Measurements from ENCODE around the gene STK32B. TPM values are rescaled to one million over a fixed set of nuclear protein-coding genes. Genes with fewer than 3 reads are reported as not detected.

The STK32B gene
- total RNA-seq, 2 donors from 2014 or later, result not detected

DNA sequence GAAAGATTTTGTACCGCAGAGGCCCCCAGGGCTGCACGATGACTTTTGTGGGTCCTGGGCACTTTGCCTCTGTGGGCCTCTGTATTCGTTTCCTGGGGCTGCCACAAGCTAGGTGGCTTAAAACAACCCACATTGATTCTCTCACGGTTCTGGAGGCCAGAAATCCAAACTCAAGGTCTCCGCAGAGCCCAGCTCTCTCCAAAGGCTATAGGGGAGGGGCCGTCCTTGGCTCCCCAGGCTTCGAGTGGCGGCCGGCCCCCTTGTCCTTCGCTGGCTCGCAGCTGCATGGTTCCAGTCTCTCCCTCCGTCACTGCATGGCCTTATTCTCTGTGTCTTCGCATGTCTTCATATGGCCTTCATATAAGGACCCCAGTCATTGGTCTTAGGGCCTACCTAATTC lies 415.8 kb downstream of the STK32B start:
- H3K27me3 Mint-ChIP-seq, result peaks cover 8% of the 10 kb centered on the region
- no peaks in the 10 kb centered on the region for H3K9me3 Mint-ChIP-seq
- no peaks in the 10 kb centered on the region for H3K36me3 Mint-ChIP-seq (ENCODE audit: low read depth)
- ATAC-seq (replicated peaks), result no peak
- H3K27ac Mint-ChIP-seq, result no peak overlapping the region
- no peak overlapping the region for H3K4me3 Mint-ChIP-seq
- no peaks in the 10 kb centered on the region for H3K4me1 Mint-ChIP-seq

DNA sequence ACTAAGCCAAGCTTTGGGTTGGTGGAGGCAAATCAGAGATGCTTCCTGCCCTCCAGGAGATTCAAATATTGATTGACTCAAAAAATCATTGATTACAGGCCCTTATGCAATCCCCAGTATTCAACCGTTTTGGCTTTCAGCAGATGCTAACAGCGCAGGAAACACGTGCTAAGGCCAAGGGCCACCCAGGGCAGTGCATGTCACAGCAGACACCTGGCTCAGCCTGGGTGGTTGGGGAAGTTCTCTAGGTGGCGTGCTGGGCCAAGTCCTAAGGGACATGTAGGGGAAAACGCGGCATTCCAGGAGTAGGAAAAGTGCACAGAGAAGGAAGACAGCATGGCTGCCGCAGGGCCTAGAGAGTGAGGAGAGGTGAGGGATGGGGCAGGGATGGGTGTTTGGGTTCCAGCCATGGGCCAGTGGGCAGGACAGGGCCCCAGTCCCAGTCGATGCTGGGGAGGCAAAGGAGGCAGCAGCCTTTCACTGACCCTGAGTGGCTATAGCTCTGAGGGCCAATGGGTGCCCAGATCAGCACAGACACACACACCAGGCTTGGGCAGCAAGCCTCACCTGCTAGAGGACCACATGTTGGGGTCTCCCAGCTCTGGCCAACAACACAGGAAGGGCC lies 418.0 kb downstream of the STK32B start:
- no peaks in the 10 kb centered on the region for H3K36me3 Mint-ChIP-seq (ENCODE audit: low read depth)
- no peak overlapping the region for H3K4me3 Mint-ChIP-seq
- H3K27me3 Mint-ChIP-seq, result peaks cover 3% of the 10 kb centered on the region
- no peak overlapping the region for H3K27ac Mint-ChIP-seq
- no peak for ATAC-seq (replicated peaks)
- no peaks in the 10 kb centered on the region for H3K4me1 Mint-ChIP-seq
- no peaks in the 10 kb centered on the region for H3K9me3 Mint-ChIP-seq

DNA sequence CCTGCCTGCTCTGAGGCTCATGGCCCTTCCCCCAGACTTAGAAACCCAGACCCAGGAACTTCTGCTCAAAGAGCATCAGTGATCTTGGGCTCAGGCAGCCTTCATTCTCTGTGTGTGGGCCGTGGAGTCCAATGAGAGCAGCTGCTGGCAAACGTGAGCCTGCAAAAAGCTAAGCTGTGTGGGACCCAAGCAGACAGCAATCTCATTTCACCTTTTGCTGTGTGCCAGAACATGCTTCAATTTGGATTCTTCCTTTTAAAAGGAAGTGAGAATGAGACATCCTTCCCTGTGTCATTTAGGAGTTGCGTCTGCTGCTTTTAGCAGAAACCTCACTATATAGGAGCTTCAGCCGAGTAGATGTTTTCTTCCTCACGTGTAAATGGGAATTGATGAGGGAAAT lies 418.6 kb downstream of the STK32B start:
- no peak for ATAC-seq (replicated peaks)
- Mint-ChIP-seq H3K4me1 (no peaks in the 10 kb centered on the region), H3K27ac (no peak overlapping the region), H3K9me3 (no peaks in the 10 kb centered on the region), H3K27me3 (peaks cover 3% of the 10 kb centered on the region), H3K36me3 (ENCODE audit: low read depth) (no peaks in the 10 kb centered on the region), H3K4me3 (no peak overlapping the region)

DNA sequence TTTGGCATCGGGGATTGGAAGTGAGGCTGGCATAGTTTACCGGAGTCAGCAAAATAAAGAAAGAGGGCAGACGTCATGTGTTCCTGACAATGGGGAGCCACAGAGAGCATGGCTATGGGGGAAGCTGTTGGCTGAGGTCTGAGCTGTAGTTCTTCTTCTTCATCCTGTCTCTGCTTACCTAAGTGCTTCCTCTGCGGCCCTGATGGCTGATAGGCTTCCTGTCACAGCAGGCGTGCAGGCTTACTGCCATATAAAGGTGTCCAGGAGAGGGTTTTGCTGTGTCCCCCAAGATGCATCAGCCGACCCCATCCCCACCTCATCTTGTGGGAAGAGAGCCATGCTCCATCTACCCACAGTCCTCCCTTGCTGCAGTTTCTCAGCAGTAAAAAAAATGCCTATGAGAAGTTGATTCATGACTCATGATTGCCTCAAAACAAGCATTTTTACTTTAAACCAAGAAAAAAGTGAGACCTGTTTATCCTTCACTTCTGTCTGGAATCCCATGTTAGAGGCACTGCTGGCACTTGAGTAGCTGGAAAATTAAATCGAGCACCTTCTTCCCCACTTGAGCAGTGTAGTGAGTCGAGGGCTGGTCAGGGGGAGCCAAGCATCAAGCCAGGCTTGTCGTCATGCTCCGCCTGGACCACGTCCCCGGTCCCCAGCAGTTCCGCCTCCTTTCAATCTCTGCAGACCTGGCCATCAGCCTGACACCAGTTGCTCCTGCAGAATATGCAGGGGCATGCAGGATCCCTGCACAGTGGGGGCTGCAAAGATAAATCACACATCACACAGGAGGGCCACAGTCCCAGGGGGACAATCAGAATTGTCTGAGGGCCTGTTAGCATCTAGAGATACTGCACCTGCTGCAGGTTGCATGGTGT lies 419.3 kb downstream of the STK32B start:
- no peak for ATAC-seq (replicated peaks)
- no peaks in the 10 kb centered on the region for H3K4me1 Mint-ChIP-seq
- no peak overlapping the region for H3K4me3 Mint-ChIP-seq
- no peak overlapping the region for H3K27ac Mint-ChIP-seq
- no peaks in the 10 kb centered on the region for H3K36me3 Mint-ChIP-seq (ENCODE audit: low read depth)
- peaks cover 3% of the 10 kb centered on the region for H3K27me3 Mint-ChIP-seq
- H3K9me3 Mint-ChIP-seq, result no peaks in the 10 kb centered on the region

DNA sequence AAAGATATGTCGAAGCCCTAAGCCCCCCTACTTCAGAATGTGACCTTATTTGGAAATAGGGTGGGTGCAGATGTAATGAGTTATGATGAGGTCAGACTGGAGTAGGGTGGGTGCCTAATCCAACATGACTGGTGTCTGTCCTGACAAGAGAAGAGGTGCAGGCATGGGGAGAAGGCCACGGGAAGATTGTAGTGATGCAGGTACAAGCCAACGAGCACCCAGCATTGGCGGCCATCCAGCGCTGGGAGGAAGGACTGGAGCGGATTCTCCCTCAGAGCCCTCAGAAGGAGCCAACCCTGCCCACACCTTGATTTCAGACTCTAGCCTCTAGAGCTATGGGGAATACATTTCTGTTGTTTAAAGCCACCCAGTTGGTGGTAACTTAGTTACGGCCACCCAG lies 419.9 kb downstream of the STK32B start:
- Mint-ChIP-seq H3K36me3 (ENCODE audit: low read depth) (no peaks in the 10 kb centered on the region), H3K4me1 (no peaks in the 10 kb centered on the region), H3K9me3 (no peaks in the 10 kb centered on the region), H3K27me3 (peaks cover 3% of the 10 kb centered on the region), H3K4me3 (no peak overlapping the region), H3K27ac (no peak overlapping the region)
- no peak for ATAC-seq (replicated peaks)

DNA sequence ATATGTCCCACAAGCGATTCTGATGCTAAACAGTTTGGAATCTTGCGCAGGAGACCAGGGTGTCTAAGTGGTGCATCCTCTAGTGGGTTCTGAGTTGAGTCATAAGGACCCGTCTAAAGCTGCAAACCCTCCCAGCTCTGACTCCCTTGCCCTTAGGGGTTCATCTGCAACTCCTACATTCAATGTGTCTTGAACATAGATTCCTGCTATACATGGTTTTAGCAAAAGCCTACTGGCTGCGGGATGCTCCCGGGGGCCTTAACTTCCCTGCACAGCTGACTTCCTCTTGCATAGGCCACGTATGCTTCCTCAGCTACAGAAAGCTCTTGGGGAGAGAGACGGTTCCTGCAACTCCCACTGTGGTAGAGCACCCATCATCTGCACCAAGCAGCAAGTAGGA lies 420.4 kb downstream of the STK32B start:
- no peaks in the 10 kb centered on the region for H3K9me3 Mint-ChIP-seq
- no peak overlapping the region for H3K4me3 Mint-ChIP-seq
- no peaks in the 10 kb centered on the region for H3K36me3 Mint-ChIP-seq (ENCODE audit: low read depth)
- H3K4me1 Mint-ChIP-seq, result no peaks in the 10 kb centered on the region
- ATAC-seq (replicated peaks), result no peak
- no peak overlapping the region for H3K27ac Mint-ChIP-seq
- peaks cover 3% of the 10 kb centered on the region for H3K27me3 Mint-ChIP-seq

DNA sequence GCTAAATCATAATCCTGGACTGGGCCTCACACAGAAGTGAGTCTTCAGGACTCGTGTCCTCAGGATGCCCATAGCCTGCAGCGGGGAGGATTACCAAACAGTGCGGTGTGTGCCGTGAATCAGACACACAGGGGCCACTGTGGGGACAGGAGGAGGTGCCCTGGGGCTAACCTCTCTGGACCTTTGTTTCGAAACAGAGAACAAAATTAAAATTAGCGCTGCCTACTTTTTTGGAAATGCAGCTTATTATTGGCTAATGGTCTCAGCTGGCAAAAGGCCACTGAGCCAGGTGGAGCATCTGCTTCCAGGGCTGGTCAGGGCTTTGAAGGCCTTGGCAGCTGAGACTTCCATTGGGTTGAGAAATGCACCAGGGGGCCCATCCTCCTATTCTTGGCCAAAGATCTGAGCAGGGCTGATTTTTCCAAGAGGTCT lies 420.9 kb downstream of the STK32B start:
- Mint-ChIP-seq H3K27me3 (peaks cover 3% of the 10 kb centered on the region), H3K4me3 (no peak overlapping the region), H3K36me3 (ENCODE audit: low read depth) (no peaks in the 10 kb centered on the region), H3K27ac (no peak overlapping the region), H3K9me3 (no peaks in the 10 kb centered on the region), H3K4me1 (no peaks in the 10 kb centered on the region)
- no peak for ATAC-seq (replicated peaks)

DNA sequence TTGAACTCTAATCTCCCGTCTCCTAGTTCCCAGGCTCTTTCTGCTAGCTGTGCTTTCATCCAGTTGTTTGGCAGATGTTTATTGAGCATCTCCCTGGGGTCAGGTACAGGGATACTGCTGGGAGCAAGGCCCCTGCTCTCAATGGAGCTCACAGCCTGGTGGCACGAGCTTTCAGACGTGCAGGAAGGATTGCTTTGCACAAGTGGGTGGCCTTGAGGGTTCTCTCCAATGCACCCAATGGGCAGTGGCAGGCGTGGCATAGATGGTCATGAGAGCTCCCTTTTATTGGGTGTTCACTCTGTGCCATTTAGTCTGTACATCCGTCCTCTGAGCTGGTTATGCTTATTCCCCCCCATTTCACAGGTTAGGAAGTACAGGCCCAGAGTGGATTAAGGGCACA lies 421.8 kb downstream of the STK32B start:
- Mint-ChIP-seq H3K4me1 (no peaks in the 10 kb centered on the region), H3K9me3 (no peaks in the 10 kb centered on the region), H3K27me3 (peaks cover 3% of the 10 kb centered on the region), H3K36me3 (ENCODE audit: low read depth) (no peaks in the 10 kb centered on the region), H3K4me3 (no peak overlapping the region), H3K27ac (no peak overlapping the region)
- no peak for ATAC-seq (replicated peaks)

DNA sequence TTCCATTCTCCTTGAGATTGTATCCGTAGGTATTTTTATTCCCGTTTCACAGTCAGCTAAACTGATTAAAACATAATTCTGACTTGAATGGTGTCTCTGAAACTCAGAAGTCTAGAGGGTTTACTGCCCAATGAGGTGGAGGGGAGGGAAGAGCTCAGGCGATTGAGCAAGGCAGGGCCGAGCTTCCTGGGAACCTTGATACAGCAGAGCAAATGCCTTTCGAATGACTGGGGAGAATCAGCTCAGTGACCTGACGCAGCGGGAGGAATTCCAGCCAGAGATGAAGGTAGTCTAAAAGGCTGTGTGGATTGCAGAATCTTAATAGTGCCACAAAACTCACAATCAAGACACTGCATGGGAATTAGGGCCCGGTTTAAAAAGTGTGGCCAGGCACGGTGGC lies 423.5 kb downstream of the STK32B start:
- Mint-ChIP-seq H3K27ac (no peak overlapping the region), H3K4me3 (no peak overlapping the region), H3K9me3 (no peaks in the 10 kb centered on the region), H3K4me1 (no peaks in the 10 kb centered on the region), H3K27me3 (peaks cover 3% of the 10 kb centered on the region), H3K36me3 (ENCODE audit: low read depth) (no peaks in the 10 kb centered on the region)
- ATAC-seq (replicated peaks), result no peak

DNA sequence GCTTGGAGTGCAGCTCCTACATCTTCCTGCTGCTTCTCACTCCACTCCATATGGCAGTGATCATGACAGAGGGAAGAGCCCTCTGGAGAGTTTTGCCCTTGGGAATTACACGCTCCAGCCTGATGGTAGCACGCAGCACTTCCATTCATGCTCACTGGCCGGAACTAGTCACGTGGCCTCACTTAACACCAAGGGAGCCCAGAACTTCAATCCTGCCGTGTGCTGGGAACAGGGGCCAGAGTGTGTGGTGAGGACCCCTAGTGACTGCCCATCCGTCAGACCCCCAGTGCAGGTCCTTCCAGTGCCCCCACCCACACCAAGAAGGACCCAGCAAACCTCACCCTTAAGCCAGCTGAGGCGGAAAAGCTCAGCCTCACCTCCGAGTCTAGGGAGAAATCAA lies 426.3 kb downstream of the STK32B start:
- no peaks in the 10 kb centered on the region for H3K36me3 Mint-ChIP-seq (ENCODE audit: low read depth)
- ATAC-seq (replicated peaks), result no peak
- no peaks in the 10 kb centered on the region for H3K9me3 Mint-ChIP-seq
- H3K27ac Mint-ChIP-seq, result no peak overlapping the region
- no peaks in the 10 kb centered on the region for H3K4me1 Mint-ChIP-seq
- H3K4me3 Mint-ChIP-seq, result no peak overlapping the region
- no peaks in the 10 kb centered on the region for H3K27me3 Mint-ChIP-seq

DNA sequence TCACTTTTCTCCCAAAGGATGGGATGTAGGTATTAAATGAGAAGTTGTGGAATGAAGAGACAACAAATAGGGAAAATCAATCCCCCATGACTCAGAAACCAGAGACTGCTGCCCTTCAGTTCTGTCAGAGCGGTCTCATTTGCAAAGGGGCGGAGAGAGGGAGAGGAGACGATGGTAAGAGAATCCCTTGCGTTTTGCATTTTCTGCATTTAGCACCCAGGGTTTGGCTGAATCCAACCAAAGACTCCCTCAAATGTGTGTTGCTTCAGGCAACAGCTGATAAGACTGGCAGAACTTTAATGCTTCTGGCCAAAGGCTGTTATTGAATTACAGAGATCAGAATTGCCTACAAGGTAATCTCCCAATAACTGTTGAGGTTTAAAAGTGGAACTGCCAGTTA lies 426.9 kb downstream of the STK32B start:
- Mint-ChIP-seq H3K36me3 (ENCODE audit: low read depth) (no peaks in the 10 kb centered on the region), H3K4me1 (no peaks in the 10 kb centered on the region), H3K27ac (no peak overlapping the region), H3K27me3 (no peaks in the 10 kb centered on the region), H3K9me3 (no peaks in the 10 kb centered on the region), H3K4me3 (no peak overlapping the region)
- ATAC-seq (replicated peaks), result no peak

DNA sequence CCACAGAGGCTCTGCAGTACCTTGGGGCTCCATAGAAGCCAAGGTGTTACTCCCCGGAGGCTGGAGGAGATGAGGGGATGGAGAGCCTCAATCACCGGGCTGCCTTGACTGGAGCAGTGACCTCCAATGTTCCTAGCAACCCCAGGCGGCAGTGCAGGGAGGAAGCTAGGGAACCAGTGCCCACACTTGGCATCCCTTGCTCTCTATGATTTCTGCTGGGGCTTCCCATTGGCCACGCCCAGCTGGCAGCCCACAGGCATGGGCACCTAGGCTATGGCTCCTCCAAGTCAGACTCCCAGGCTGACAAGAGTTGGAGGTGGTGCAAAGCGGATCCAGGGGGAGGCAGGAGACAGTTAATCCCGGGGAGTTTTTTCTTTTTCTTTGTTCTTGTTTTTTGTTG lies 427.4 kb downstream of the STK32B start:
- no peak for ATAC-seq (replicated peaks)
- H3K27me3 Mint-ChIP-seq, result no peaks in the 10 kb centered on the region
- no peaks in the 10 kb centered on the region for H3K36me3 Mint-ChIP-seq (ENCODE audit: low read depth)
- H3K27ac Mint-ChIP-seq, result no peak overlapping the region
- H3K9me3 Mint-ChIP-seq, result peaks cover 4% of the 10 kb centered on the region
- no peak overlapping the region for H3K4me3 Mint-ChIP-seq
- H3K4me1 Mint-ChIP-seq, result no peaks in the 10 kb centered on the region

DNA sequence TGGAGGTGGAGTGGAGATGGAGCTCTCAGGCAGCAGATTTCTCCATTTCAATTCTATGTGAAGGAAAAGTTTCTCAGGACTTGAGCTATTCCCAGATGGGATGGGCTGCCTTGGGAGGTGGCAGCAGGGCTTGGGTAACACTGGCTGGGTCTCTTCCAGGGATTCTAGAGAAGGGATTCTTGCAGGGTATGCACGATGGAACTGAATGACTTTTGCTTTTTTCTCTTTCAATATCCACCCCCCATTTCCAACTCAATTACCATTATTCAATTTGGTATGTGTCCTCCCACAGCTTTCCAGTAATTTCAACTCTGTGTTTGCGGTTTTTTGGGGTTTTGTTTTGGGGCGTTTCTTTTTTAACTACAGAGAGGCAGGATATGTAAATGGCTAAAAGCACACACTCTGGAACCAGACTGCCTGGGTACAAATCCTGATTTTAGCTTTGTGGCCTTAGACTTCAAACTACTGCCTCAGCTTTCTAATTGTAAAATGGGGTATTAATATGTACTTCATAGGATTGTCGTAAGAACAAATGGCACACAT lies 428.3 kb downstream of the STK32B start:
- Mint-ChIP-seq H3K36me3 (ENCODE audit: low read depth) (no peaks in the 10 kb centered on the region), H3K4me1 (no peaks in the 10 kb centered on the region), H3K27me3 (no peaks in the 10 kb centered on the region), H3K4me3 (no peak overlapping the region), H3K9me3 (peaks cover 6% of the 10 kb centered on the region), H3K27ac (no peak overlapping the region)
- ATAC-seq (replicated peaks), result no peak

DNA sequence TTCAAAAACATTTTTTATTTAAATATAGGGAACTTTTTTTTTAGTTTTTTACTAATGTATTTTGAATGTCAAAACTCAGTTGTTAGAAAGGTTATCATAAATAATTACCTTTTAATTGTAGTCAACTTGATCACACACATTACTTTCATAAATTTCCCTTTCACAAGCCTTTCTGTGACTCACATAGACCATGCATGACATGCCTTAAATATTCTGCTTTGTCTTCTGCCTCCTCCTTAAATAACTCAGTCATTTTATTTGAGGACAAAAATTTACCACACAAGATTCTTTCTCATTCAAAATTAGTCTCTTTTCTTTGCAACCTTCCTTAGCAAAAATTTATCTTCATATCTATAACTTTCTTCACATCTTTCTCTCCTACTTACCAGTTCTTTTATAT lies 437.1 kb downstream of the STK32B start:
- no peaks in the 10 kb centered on the region for H3K4me1 Mint-ChIP-seq
- H3K27ac Mint-ChIP-seq, result no peak overlapping the region
- no peak for ATAC-seq (replicated peaks)

DNA sequence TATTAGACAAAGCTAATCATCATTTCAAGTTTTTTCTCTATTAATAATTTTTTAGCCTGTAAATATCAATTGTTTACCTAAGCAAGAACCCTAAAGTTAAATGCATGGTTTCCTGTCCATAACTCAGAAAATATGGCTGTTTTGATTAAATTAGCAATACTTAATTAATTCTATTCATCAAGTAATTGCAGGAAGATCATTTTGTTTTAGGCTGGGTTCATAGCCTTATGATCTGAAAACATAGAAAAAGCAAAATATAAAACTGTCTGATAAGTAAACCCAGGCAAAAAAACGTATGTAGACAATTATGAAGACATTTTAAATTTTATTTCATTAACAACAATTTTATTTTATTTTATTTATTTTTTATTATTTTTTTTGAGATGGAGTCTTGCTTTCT lies 438.0 kb downstream of the STK32B start:
- Mint-ChIP-seq H3K4me1 (no peaks in the 10 kb centered on the region), H3K27ac (no peak overlapping the region), H3K9me3 (peaks cover 22% of the 10 kb centered on the region), H3K27me3 (peaks cover 10% of the 10 kb centered on the region), H3K4me3 (no peak overlapping the region), H3K36me3 (ENCODE audit: low read depth) (no peaks in the 10 kb centered on the region)
- no peak for ATAC-seq (replicated peaks)

More for the DNA sequence above, 437.1 kb downstream of the STK32B start:
- Mint-ChIP-seq H3K27me3 (peaks cover 10% of the 10 kb centered on the region), H3K9me3 (peaks cover 24% of the 10 kb centered on the region), H3K36me3 (ENCODE audit: low read depth) (no peaks in the 10 kb centered on the region), H3K4me3 (no peak overlapping the region)

All from activated T-helper 17 cell treated with anti-CD3 and anti-CD28 coated beads, Interleukin-2, amount 50 U/mL, for 72 hours (primary cell).